Dendritic cell treated with granulocyte-macrophage colony-stimulating factor and Interleukin-4, amounts not matched to agents 40 ng/mL and 50 ng/mL, for 4 days (primary cell): ENCODE measurements around the gene FOXA3.

Source experiments
- H3K27ac Mint-ChIP-seq: one replicate; pipeline ENCODE4 v1.8.0; 2022; ENCODE audit warnings: mild to moderate bottlenecking, mixed read lengths
- H3K27me3 Mint-ChIP-seq: one replicate; pipeline ENCODE4 v1.8.0; 2022; ENCODE audit warnings: mild to moderate bottlenecking, mixed read lengths
- H3K36me3 Mint-ChIP-seq: one replicate; pipeline ENCODE4 v1.8.0; 2022; ENCODE audit warnings: low read depth, mixed read lengths
- H3K4me1 Mint-ChIP-seq: one replicate; pipeline ENCODE4 v1.8.0; 2022; ENCODE audit warnings: low read depth, mixed read lengths
- H3K4me3 Mint-ChIP-seq: one replicate; pipeline ENCODE4 v1.8.0; 2022; ENCODE audit warnings: mild to moderate bottlenecking, moderate library complexity, mixed read lengths
- H3K9me3 Mint-ChIP-seq: one replicate; pipeline ENCODE4 v1.8.0; 2022; ENCODE audit warnings: mixed read lengths
- intact Hi-C: fragments of 100-400 bp; cut with micrococcal nuclease; formaldehyde crosslinking; loops from one replicate; pipeline ENCODE4 v1.15.0; 2022

Gene FOXA3

DNA sequence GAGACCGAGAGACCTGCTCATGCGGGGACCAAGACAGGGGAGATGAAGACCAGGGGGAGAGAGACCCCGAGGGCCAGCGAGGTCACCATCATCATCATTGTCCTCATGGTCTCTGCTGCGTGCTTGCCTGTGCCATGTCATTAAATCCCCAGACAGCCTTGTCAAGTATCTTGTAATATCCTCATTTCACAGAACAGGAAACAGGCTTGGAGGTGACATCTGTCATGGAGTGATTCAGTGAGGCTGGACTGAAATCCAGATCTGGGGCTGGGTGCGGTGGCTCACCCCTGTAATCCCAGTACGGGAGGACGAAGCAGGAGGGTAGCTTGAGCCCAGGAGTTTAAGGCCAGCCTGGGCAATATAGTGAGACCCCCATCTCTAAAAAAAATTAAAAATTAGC is 56.3 kb downstream of the FOXA3 start:
- Mint-ChIP-seq H3K27me3 (peaks cover 30% of the 10 kb centered on the region), H3K4me3 (no peak overlapping the region), H3K36me3 (no peaks in the 10 kb centered on the region), H3K27ac (no peak overlapping the region), H3K4me1 (no peaks in the 10 kb centered on the region), H3K9me3 (no peaks in the 10 kb centered on the region)
- intact Hi-C loops = no loop called here

DNA sequence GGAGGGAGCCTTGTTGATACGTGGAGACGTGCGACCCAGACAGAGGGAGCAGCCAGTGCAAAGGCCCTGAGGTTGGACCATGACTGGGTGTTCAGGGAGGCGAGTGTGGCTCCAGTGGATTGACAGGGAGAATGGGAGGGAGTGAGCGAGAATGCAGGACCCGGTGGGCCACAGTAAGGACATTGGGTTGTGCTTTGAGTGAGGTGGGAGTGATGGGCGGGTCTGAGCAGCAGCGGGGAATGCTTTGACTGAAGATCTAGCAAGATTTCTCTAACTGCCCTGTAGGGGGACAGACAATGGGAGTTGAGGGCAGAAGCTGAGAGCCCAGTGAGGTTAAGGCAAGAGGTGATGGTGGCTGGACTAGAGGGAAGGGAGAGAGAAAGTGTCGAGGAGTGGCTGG is 58.2 kb downstream of the FOXA3 start:
- Mint-ChIP-seq H3K4me3 (no peak overlapping the region), H3K36me3 (no peaks in the 10 kb centered on the region), H3K27me3 (peaks cover 29% of the 10 kb centered on the region), H3K9me3 (no peaks in the 10 kb centered on the region), H3K27ac (no peak overlapping the region), H3K4me1 (peaks cover 5% of the 10 kb centered on the region)
- intact Hi-C loops = no loop called here
